GM12865 (cell line): Measurements from ENCODE around the gene RTN4RL1.

Experiments
- DNase-seq: peaks from one replicate; pipeline ENCODE4 v3.0.0; 2010; ENCODE audit warnings: low read depth
- H3K4me3 ChIP-seq: 2 replicates; pipeline ENCODE4 v1.5.1; 2011; ENCODE audit warnings: mild to moderate bottlenecking, low read depth, low read length, control low read depth
- CTCF ChIP-seq: IDR thresholded peaks from 2 replicates; pipeline ENCODE4 v1.5.1; 2011; ENCODE audit warnings: low read length, control low read depth, low read depth, inconsistent platforms; ENCODE audit not compliant: insufficient read depth; ENCODE audit errors: missing control alignments

Gene RTN4RL1

GRCh38 chr17:2055292-2056205, 30.4 kb upstream of the RTN4RL1 start:
- peak; percentile 81 for DNase-seq
- no peak for TF ChIP-seq CTCF
- H3K4me3 ChIP-seq = peak overlapping the region; percentile 85

- H3K4me3 ChIP-seq = peak within 1 kb of the TSS; percentile 79
- peak; percentile 86 for TF ChIP-seq CTCF
- DNase-seq = peak; percentile 87
These were observed 29.6 kb upstream of the RTN4RL1 start, which contains the start of gene HIC1 for GRCh38 chr17:2054512-2055291. Gene HIC1, plus strand, starts transcription at chr17:2055103. Its CDS starts 1,588 bp downstream, at chr17:2056691.

GRCh38 chr17:2054262-2054511, 29.1 kb upstream of the RTN4RL1 start:
- no peak for TF ChIP-seq CTCF
- no peak for DNase-seq
- H3K4me3 ChIP-seq = peak overlapping the region; percentile 79

GRCh38 chr17:2053380-2054261, 28.5 kb upstream of the RTN4RL1 start:
- peak; percentile 81 for DNase-seq
- peak; percentile 72 for TF ChIP-seq CTCF
- peak overlapping the region; percentile 79 for H3K4me3 ChIP-seq

- no peak for TF ChIP-seq CTCF
- no peak overlapping the region for H3K4me3 ChIP-seq
- DNase-seq = no peak
These were observed 26.9 kb upstream of the RTN4RL1 start for GRCh38 chr17:2051933-2052559.

GRCh38 chr17:2051061-2051932, 26.2 kb upstream of the RTN4RL1 start:
- TF ChIP-seq CTCF = no peak
- no peak for DNase-seq
- no peak overlapping the region for H3K4me3 ChIP-seq
